Measurements from ENCODE around the gene INHBB. TPM values are rescaled to one million over a fixed set of nuclear protein-coding genes. Genes with fewer than 3 reads are reported as not detected.

INHBB gene
- total and polyA plus RNA-seq, 9 of the 15 experiments (the other 6 are each of a cell fraction or from before 2014, with no cell fraction given) = not detected

- no peak for TF ChIP-seq GMEB1 (CRISPR knock-in tag; IDR thresholded peaks at IDR 0.05)
- peak; percentile 52 for TF ChIP-seq TCF3 (CRISPR knock-in tag; IDR thresholded peaks at IDR 0.05)
- TF ChIP-seq TFAP4 (CRISPR knock-in tag; IDR thresholded peaks at IDR 0.05; ENCODE audit: borderline replicate concordance) = 0 out of 2 replicates have a peak, but pooled peaks have one; percentile 22
- TF ChIP-seq CEBPG (CRISPR knock-in tag; IDR thresholded peaks at IDR 0.05) = no peak
- no peak for TF ChIP-seq CEBPG (tag; conservative IDR thresholded peaks at IDR 0.05 in 1 of 2, IDR thresholded peaks at IDR 0.05 in 1 of 2)
- no peak for TF ChIP-seq SRSF3 (IDR thresholded peaks at IDR 0.05; ENCODE audit: insufficient read depth, low read length)
- no peak for TF ChIP-seq HIVEP1 (CRISPR knock-in tag; IDR thresholded peaks at IDR 0.05)
- no peak for TF ChIP-seq E4F1 (CRISPR knock-in tag; IDR thresholded peaks at IDR 0.05; ENCODE audit: borderline replicate concordance)
- no peak for TF ChIP-seq BRF1 (IDR thresholded peaks at IDR 0.05; ENCODE audit: borderline replicate concordance, extremely low read depth, insufficient read length)
- no peak for TF ChIP-seq PHF21A (IDR thresholded peaks at IDR 0.05; ENCODE audit: borderline replicate concordance, low read depth)
- TF ChIP-seq BHLHE40 (IDR thresholded peaks at IDR 0.05; ENCODE audit: low read length) = 0 out of 2 replicates have a peak, but pooled peaks have one; percentile 31
- TF ChIP-seq XRCC4 (IDR thresholded peaks at IDR 0.05; ENCODE audit: extremely low read depth, insufficient read depth, insufficient read length) = no peak
- TF ChIP-seq ZNF76 (CRISPR knock-in tag; IDR thresholded peaks at IDR 0.05; ENCODE audit: borderline replicate concordance) = no peak
- TF ChIP-seq ZKSCAN8 (CRISPR knock-in tag; IDR thresholded peaks at IDR 0.05) = no peak
- TF ChIP-seq MAFK (IDR thresholded peaks at IDR 0.05; ENCODE audit: low read length) = no peak
- TF ChIP-seq SRSF9 (IDR thresholded peaks at IDR 0.05; ENCODE audit: borderline replicate concordance, low read depth, low read length) = no peak
- no peak for TF ChIP-seq CBFB (CRISPR knock-in tag; IDR thresholded peaks at IDR 0.05)
- TF ChIP-seq, protein P1, sequence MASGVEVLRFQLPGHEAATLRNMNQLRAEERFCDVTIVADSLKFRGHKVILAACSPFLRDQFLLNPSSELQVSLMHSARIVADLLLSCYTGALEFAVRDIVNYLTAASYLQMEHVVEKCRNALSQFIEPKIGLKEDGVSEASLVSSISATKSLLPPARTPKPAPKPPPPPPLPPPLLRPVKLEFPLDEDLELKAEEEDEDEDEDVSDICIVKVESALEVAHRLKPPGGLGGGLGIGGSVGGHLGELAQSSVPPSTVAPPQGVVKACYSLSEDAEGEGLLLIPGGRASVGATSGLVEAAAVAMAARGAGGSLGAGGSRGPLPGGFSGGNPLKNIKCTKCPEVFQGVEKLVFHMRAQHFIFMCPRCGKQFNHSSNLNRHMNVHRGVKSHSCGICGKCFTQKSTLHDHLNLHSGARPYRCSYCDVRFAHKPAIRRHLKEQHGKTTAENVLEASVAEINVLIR (CRISPR knock-in tag; IDR thresholded peaks at IDR 0.05) = no peak
- no peak for TF ChIP-seq MIER1 (IDR thresholded peaks at IDR 0.05; ENCODE audit: low read depth)
- TF ChIP-seq ETV1 (tag; conservative IDR thresholded peaks at IDR 0.05; ENCODE audit: low read depth) = no peak; the same call in 1 of the 2 replicates
- TF ChIP-seq CGGBP1 (CRISPR knock-in tag; IDR thresholded peaks at IDR 0.05) = no peak
- no peak for TF ChIP-seq ZNF384 (IDR thresholded peaks at IDR 0.05; ENCODE audit: low read depth, low read length)
- TF ChIP-seq ZNF239 (CRISPR knock-in tag; IDR thresholded peaks at IDR 0.05) = no peak
Measured at GRCh38 chr2:120323807-120324399, 22.0 kb upstream of the INHBB start (continued).

Measured in K562 (cell line).